Measurements from ENCODE around the gene SLC44A5. TPM values are rescaled to one million over a fixed set of nuclear protein-coding genes. Genes with fewer than 3 reads are reported as not detected.

SLC44A5 gene
- polyA plus RNA-seq, 2 of the 4 experiments (the other 2 are of a cell fraction) = 0.10 to 1.5 TPM

DNA sequence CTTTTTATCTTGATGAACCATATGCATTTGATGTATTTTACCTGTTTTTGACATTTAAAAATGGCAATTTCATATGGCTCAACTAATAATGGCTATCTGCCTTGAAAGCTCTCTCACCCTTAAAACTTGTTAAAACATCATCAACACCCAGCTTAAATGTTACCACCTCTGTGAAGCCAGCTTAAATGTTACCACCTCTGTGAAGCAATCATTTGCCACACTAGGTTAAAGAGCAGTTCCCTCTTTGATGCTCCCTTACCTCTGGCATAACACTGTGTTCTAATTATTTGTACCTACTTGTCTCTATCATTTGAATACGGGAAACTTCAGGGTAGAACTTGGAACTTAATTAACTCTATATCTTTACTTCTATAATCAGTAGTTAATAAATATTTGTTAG lies 294.7 kb downstream of the SLC44A5 start:
- ATAC-seq (no peak), FAIRE-seq (no peak), DNase-seq (ENCODE audit: low read depth in 1 of 2, low spot score in 1 of 2) (no peak)
- H3K4me1 ChIP-seq = no peaks in the 10 kb centered on the region
- no peaks in the 10 kb centered on the region for H3K9me3 ChIP-seq
- no peak for TF ChIP-seq BHLHE40 (IDR thresholded peaks at IDR 0.05; ENCODE audit: low read depth, low read length)
- TF ChIP-seq, protein P1, sequence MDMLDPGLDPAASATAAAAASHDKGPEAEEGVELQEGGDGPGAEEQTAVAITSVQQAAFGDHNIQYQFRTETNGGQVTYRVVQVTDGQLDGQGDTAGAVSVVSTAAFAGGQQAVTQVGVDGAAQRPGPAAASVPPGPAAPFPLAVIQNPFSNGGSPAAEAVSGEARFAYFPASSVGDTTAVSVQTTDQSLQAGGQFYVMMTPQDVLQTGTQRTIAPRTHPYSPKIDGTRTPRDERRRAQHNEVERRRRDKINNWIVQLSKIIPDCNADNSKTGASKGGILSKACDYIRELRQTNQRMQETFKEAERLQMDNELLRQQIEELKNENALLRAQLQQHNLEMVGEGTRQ (IDR thresholded peaks at IDR 0.05) = no peak
- TF ChIP-seq PHF8 (IDR thresholded peaks at IDR 0.05; ENCODE audit: borderline replicate concordance, low read depth) = no peak
- TF ChIP-seq, protein P2, sequence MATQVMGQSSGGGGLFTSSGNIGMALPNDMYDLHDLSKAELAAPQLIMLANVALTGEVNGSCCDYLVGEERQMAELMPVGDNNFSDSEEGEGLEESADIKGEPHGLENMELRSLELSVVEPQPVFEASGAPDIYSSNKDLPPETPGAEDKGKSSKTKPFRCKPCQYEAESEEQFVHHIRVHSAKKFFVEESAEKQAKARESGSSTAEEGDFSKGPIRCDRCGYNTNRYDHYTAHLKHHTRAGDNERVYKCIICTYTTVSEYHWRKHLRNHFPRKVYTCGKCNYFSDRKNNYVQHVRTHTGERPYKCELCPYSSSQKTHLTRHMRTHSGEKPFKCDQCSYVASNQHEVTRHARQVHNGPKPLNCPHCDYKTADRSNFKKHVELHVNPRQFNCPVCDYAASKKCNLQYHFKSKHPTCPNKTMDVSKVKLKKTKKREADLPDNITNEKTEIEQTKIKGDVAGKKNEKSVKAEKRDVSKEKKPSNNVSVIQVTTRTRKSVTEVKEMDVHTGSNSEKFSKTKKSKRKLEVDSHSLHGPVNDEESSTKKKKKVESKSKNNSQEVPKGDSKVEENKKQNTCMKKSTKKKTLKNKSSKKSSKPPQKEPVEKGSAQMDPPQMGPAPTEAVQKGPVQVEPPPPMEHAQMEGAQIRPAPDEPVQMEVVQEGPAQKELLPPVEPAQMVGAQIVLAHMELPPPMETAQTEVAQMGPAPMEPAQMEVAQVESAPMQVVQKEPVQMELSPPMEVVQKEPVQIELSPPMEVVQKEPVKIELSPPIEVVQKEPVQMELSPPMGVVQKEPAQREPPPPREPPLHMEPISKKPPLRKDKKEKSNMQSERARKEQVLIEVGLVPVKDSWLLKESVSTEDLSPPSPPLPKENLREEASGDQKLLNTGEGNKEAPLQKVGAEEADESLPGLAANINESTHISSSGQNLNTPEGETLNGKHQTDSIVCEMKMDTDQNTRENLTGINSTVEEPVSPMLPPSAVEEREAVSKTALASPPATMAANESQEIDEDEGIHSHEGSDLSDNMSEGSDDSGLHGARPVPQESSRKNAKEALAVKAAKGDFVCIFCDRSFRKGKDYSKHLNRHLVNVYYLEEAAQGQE (IDR thresholded peaks at IDR 0.05) = no peak
- no peak for TF ChIP-seq KDM5A (IDR thresholded peaks at IDR 0.05)
- no peak for TF ChIP-seq ZC3H11A (IDR thresholded peaks at IDR 0.05)
- no peak for TF ChIP-seq ZNF302 (CRISPR knock-in tag; IDR thresholded peaks at IDR 0.05)
- TF ChIP-seq, protein P3, sequence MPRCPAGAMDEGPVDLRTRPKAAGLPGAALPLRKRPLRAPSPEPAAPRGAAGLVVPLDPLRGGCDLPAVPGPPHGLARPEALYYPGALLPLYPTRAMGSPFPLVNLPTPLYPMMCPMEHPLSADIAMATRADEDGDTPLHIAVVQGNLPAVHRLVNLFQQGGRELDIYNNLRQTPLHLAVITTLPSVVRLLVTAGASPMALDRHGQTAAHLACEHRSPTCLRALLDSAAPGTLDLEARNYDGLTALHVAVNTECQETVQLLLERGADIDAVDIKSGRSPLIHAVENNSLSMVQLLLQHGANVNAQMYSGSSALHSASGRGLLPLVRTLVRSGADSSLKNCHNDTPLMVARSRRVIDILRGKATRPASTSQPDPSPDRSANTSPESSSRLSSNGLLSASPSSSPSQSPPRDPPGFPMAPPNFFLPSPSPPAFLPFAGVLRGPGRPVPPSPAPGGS (IDR thresholded peaks at IDR 0.05) = no peak
- TF ChIP-seq MYC (IDR thresholded peaks at IDR 0.05; ENCODE audit: borderline replicate concordance, low read length) = no peak
- TF ChIP-seq FOXS1 (CRISPR knock-in tag; IDR thresholded peaks at IDR 0.05) = no peak
- TF ChIP-seq KDM1A (IDR thresholded peaks at IDR 0.05; ENCODE audit: low read depth) = no peak
- TF ChIP-seq NFE2L2 (conservative IDR thresholded peaks at IDR 0.05; ENCODE audit: low read length) = no peak
- TF ChIP-seq, protein P4, sequence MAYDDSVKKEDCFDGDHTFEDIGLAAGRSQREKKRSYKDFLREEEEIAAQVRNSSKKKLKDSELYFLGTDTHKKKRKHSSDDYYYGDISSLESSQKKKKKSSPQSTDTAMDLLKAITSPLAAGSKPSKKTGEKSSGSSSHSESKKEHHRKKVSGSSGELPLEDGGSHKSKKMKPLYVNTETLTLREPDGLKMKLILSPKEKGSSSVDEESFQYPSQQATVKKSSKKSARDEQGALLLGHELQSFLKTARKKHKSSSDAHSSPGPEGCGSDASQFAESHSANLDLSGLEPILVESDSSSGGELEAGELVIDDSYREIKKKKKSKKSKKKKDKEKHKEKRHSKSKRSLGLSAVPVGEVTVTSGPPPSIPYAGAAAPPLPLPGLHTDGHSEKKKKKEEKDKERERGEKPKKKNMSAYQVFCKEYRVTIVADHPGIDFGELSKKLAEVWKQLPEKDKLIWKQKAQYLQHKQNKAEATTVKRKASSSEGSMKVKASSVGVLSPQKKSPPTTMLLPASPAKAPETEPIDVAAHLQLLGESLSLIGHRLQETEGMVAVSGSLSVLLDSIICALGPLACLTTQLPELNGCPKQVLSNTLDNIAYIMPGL (CRISPR knock-in tag; IDR thresholded peaks at IDR 0.05; ENCODE audit: borderline replicate concordance) = no peak
- TF ChIP-seq CBX2 (IDR thresholded peaks at IDR 0.05; ENCODE audit: borderline replicate concordance, low read depth) = no peak
- no peak for TF ChIP-seq HOXA7 (CRISPR knock-in tag; IDR thresholded peaks at IDR 0.05)
- no peak for TF ChIP-seq TP53 (CRISPR knock-in tag; IDR thresholded peaks at IDR 0.05)
- WGBS (ENCODE audit: missing lambda C conversion rate) = 13% methylated on average over 1 of the region's 1 CpG
- ChIA-PET POLR2A (no interaction called here), CTCF (no interaction called here)
- no peak overlapping the region for H3K4me3 ChIP-seq
- no peak overlapping the region for H3K4me2 ChIP-seq
- no peak overlapping the region for H3K27ac ChIP-seq

DNA sequence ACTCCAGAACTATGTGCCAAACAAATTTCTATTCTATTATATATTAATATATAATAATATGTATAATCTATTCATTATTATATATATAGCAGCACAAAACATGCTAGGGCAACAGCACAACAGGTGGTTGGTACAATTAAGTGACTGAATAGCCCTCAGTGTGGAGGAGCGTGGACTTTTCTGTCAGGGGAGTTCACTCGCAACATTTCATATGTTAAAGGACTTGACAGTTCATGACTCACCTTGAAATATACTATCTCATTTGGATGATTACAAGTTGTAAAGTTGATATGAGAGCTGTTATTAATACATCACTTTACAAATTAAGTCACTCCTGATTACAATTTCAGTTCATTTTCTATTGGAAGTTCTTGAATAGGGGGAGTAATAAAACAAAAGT lies 298.3 kb downstream of the SLC44A5 start:
- Histone ChIP-seq H3K4me1 (no peaks in the 10 kb centered on the region), H3K27ac (no peak overlapping the region), H3K4me3 (no peak overlapping the region), H3K4me2 (no peak overlapping the region), H3K9me3 (no peaks in the 10 kb centered on the region)
- 77% methylated on average over 2 of the region's 2 CpGs for WGBS (ENCODE audit: missing lambda C conversion rate)
- DNase-seq (ENCODE audit: low read depth in 1 of 2, low spot score in 1 of 2) (no peak), FAIRE-seq (no peak), ATAC-seq (no peak)
- ChIA-PET CTCF (no interaction called here), POLR2A (no interaction called here)
- TF ChIP-seq PHF8 (IDR thresholded peaks at IDR 0.05; ENCODE audit: borderline replicate concordance, low read depth) (no peak), HOXB5 (CRISPR knock-in tag; IDR thresholded peaks at IDR 0.05) (no peak), HOXB13 (CRISPR knock-in tag; IDR thresholded peaks at IDR 0.05; ENCODE audit: low read depth) (no peak), ZSCAN20 (CRISPR knock-in tag; IDR thresholded peaks at IDR 0.05) (no peak), FOSB (CRISPR knock-in tag; IDR thresholded peaks at IDR 0.05) (no peak), FOXS1 (CRISPR knock-in tag; IDR thresholded peaks at IDR 0.05) (no peak), TFCP2L1 (CRISPR knock-in tag; IDR thresholded peaks at IDR 0.05) (no peak), NFE2L2 (conservative IDR thresholded peaks at IDR 0.05; ENCODE audit: low read length) (no peak), KDM5A (IDR thresholded peaks at IDR 0.05) (no peak), POLR2AphosphoS2 (conservative IDR thresholded peaks at IDR 0.05; ENCODE audit: low read length) (no peak), MAFK (IDR thresholded peaks at IDR 0.05; ENCODE audit: partially characterized antibody) (no peak)
- TF ChIP-seq, protein P5, sequence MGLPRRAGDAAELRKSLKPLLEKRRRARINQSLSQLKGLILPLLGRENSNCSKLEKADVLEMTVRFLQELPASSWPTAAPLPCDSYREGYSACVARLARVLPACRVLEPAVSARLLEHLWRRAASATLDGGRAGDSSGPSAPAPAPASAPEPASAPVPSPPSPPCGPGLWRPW (IDR thresholded peaks at IDR 0.05) = no peak
- TF ChIP-seq, protein P6, sequence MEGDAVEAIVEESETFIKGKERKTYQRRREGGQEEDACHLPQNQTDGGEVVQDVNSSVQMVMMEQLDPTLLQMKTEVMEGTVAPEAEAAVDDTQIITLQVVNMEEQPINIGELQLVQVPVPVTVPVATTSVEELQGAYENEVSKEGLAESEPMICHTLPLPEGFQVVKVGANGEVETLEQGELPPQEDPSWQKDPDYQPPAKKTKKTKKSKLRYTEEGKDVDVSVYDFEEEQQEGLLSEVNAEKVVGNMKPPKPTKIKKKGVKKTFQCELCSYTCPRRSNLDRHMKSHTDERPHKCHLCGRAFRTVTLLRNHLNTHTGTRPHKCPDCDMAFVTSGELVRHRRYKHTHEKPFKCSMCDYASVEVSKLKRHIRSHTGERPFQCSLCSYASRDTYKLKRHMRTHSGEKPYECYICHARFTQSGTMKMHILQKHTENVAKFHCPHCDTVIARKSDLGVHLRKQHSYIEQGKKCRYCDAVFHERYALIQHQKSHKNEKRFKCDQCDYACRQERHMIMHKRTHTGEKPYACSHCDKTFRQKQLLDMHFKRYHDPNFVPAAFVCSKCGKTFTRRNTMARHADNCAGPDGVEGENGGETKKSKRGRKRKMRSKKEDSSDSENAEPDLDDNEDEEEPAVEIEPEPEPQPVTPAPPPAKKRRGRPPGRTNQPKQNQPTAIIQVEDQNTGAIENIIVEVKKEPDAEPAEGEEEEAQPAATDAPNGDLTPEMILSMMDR (IDR thresholded peaks at IDR 0.05) = no peak
- TF ChIP-seq, protein P1 (IDR thresholded peaks at IDR 0.05) = no peak
- TF ChIP-seq, protein P3 (IDR thresholded peaks at IDR 0.05) = no peak
